Panc1 (cell line): ENCODE data around the gene KCNJ14. TPM values are rescaled to one million over a fixed set of nuclear protein-coding genes. Genes with fewer than 3 reads are reported as not detected.

Source experiments
- ATAC-seq: fragments of 200-7000 bp; cut with Tn5 transposase; 2 replicates; pipeline ENCODE4 v1.9.1; 2020; ENCODE audit warnings: mild to moderate bottlenecking, moderate library complexity
- BruUV-seq: library from RNA; stranded (reverse); fragments of 400-500 nt; replicated peaks from 2 replicates; lab custom pipeline; 2021; lab: Mats Ljungman, UMichigan
- CTCF ChIA-PET: fragments of 300-600 bp; sonication (Branson Sonifier 250); formaldehyde crosslinking; loops from one replicate; lab custom pipeline; 2022; ENCODE audit warnings: antibody characterized with exemption; lab: Charles Lee
- POLR2A ChIA-PET: fragments of 300-600 bp; sonication (Branson Sonifier 250); formaldehyde crosslinking; loops from one replicate; lab custom pipeline; 2022; ENCODE audit warnings: antibody characterized with exemption; lab: Charles Lee
- DNase-seq: peaks from one replicate; pipeline ENCODE4 v3.0.0-alpha.2; 2010; ENCODE audit warnings: low read depth, low spot score
- H3K27ac ChIP-seq: 2 replicates; pipeline ENCODE4 v1.5.1; 2011; ENCODE audit warnings: mild to moderate bottlenecking, low read length, inconsistent platforms
- H3K27me3 ChIP-seq: fragments of 200-500 bp; sonication (Bioruptor generic); 2 replicates; pipeline ENCODE4 v1.6.0; 2014; ENCODE audit warnings: low read length, inconsistent platforms; ENCODE audit not compliant: control insufficient read depth, insufficient read depth
- H3K36me3 ChIP-seq: fragments of 200-500 bp; sonication (Bioruptor generic); 2 replicates; pipeline ENCODE4 v1.5.1; 2014; ENCODE audit warnings: inconsistent platforms, mild to moderate bottlenecking, low read length, moderate library complexity; ENCODE audit not compliant: control insufficient read depth, insufficient read depth
- H3K4me1 ChIP-seq: 2 replicates; pipeline ENCODE4 v1.5.1; 2011; ENCODE audit warnings: inconsistent platforms, mild to moderate bottlenecking, low read length, moderate library complexity; ENCODE audit not compliant: control insufficient read depth, insufficient read depth
- H3K4me3 ChIP-seq, 2 experiments: 2 replicates each; pipeline ENCODE4 v1.5.1; 2011 to 2012; ENCODE audit warnings: low read depth in 2 of 2, low read length in 2 of 2, mild to moderate bottlenecking in 2 of 2, inconsistent platforms in 1 of 2, moderate library complexity in 1 of 2
- H3K9me3 ChIP-seq: fragments of 200-500 bp; sonication (Bioruptor generic); 2 replicates; pipeline ENCODE4 v1.5.1; 2014; ENCODE audit warnings: low read depth, mild to moderate bottlenecking, inconsistent platforms, low read length, moderate library complexity; ENCODE audit not compliant: control insufficient read depth, insufficient read depth
- CTCF ChIP-seq: fragments of 450-650 bp; IDR thresholded peaks from 2 replicates; pipeline ENCODE4 v1.5.1; 2017; ENCODE audit warnings: mild to moderate bottlenecking
- POLR2AphosphoS5 ChIP-seq: IDR thresholded peaks from 2 replicates; pipeline ENCODE4 v1.6.1; 2012; ENCODE audit warnings: mild to moderate bottlenecking, low read depth, low read length, moderate library complexity
- REST ChIP-seq, 2 experiments: IDR thresholded peaks; 2 replicates each; pipeline ENCODE4 v1.6.1; 2011 to 2012; ENCODE audit warnings: low read depth in 2 of 2, control low read depth in 1 of 2, low read length in 1 of 2, mild to moderate bottlenecking in 1 of 2, moderate library complexity in 1 of 2; ENCODE audit not compliant: insufficient read depth in 1 of 2
- SIN3A ChIP-seq: IDR thresholded peaks from 2 replicates; pipeline ENCODE4 v1.6.1; 2012; ENCODE audit warnings: low read depth, mild to moderate bottlenecking, low read length, moderate library complexity, borderline replicate concordance; ENCODE audit not compliant: insufficient read depth
- TCF7L2 ChIP-seq: IDR thresholded peaks from 2 replicates; pipeline ENCODE4 v1.6.1; 2011; ENCODE audit warnings: mild to moderate bottlenecking, low read depth, low read length, inconsistent platforms
- in situ Hi-C: cut with HindIII; loops from 2 replicates; pipeline ENCODE4 v1.10.0; 2016; ENCODE audit warnings: low sequenced_read_pairs, low pct_unique_long_range_greater_than_20kb
- intact Hi-C: fragments of 100-400 bp; cut with micrococcal nuclease; formaldehyde crosslinking; loops from one replicate; pipeline ENCODE4 v1.10.0; 2022; ENCODE audit not compliant: unreplicated experiment
- total RNA-seq: library from RNA; stranded (reverse); gene quantifications from one replicate; pipeline ENCODE4 v1.2.1, GENCODE V29; 2021; ENCODE audit not compliant: unreplicated experiment

KCNJ14 gene
- total RNA-seq, 1 experiment from 2014 or later: 2.9 TPM

GRCh38 chr19:48443256-48443655 is 12.1 kb upstream of the KCNJ14 start:
- DNase-seq (no peak), ATAC-seq (no peak)
- Histone ChIP-seq H3K36me3 (no peaks in the 10 kb centered on the region; the same call in none of the 2 replicates), H3K27me3 (no peaks in the 10 kb centered on the region), H3K4me1 (peaks cover 9% of the 10 kb centered on the region), H3K9me3 (no peaks in the 10 kb centered on the region), H3K27ac (no peak overlapping the region), H3K4me3 (no peak overlapping the region)
- BruUV-seq: no TSS peak
- ChIA-PET POLR2A (no interaction called here), CTCF (no interaction called here)
- TF ChIP-seq TCF7L2: no peak
- no peak for TF ChIP-seq CTCF
- no peak for TF ChIP-seq REST (IDR thresholded peaks at IDR 0.05; ENCODE audit: insufficient read depth in 1 of 2, low read depth in 2 of 2, low read length in 1 of 2)
- TF ChIP-seq POLR2AphosphoS5: no peak
- no peak for TF ChIP-seq SIN3A
- in situ Hi-C loops (no loop called here), intact Hi-C loops (no loop called here)

GRCh38 chr19:48443731-48444128 is 11.6 kb upstream of the KCNJ14 start:
- no peak overlapping the region for H3K4me3 ChIP-seq
- H3K4me1 ChIP-seq: peaks cover 9% of the 10 kb centered on the region
- intact Hi-C loops: no loop called here
- ChIA-PET POLR2A (no interaction called here), CTCF (no interaction called here)
- no peak for ATAC-seq
- in situ Hi-C loops: no loop called here
- no peak overlapping the region for H3K27ac ChIP-seq
- H3K27me3 ChIP-seq: no peaks in the 10 kb centered on the region
- H3K36me3 ChIP-seq: peaks cover 3% of the 10 kb centered on the region
- H3K9me3 ChIP-seq: no peaks in the 10 kb centered on the region
- no peak for DNase-seq
- no TSS peak for BruUV-seq
- TF ChIP-seq POLR2AphosphoS5: no peak
- TF ChIP-seq REST (IDR thresholded peaks at IDR 0.05; ENCODE audit: insufficient read depth in 1 of 2, low read depth in 2 of 2, low read length in 1 of 2): no peak
- TF ChIP-seq CTCF: no peak
- TF ChIP-seq SIN3A: no peak
- no peak for TF ChIP-seq TCF7L2
